GM12878 (cell line): ENCODE results near the gene TRPC6. TPM values are rescaled to one million over a fixed set of nuclear protein-coding genes. Genes with fewer than 3 reads are reported as not detected.

Experiments
- ATAC-seq: fragments of 200-7000 bp; cut with Tn5 transposase; 3 replicates; pipeline ENCODE4 v1.9.1; 2020; ENCODE audit warnings: mild to moderate bottlenecking, moderate library complexity
- BruUV-seq: library from RNA; stranded (reverse); fragments of 400-500 nt; replicated peaks from 2 replicates; lab custom pipeline; 2021; lab: Mats Ljungman, UMichigan
- CTCF ChIA-PET: fragments of 300-600 bp; sonication (Branson Sonifier 250); formaldehyde crosslinking; extraction: SDS; loops from one replicate; lab custom pipeline; 2021; ENCODE audit warnings: inconsistent platforms; lab: Yijun Ruan, JAX
- POLR2A ChIA-PET: fragments of 350-600 bp; formaldehyde crosslinking; extraction: SDS; loops from one replicate; lab custom pipeline; 2021; ENCODE audit warnings: inconsistent platforms; lab: Charles Lee
- RAD21 ChIA-PET: fragments of 300-600 bp; sonication (Branson Sonifier 250); formaldehyde crosslinking; loops from one replicate; lab custom pipeline; 2023; ENCODE audit warnings: antibody characterized with exemption; ENCODE audit not compliant: unreplicated experiment; lab: Charles Lee
- SMC1A ChIA-PET: fragments of 300-600 bp; sonication (Branson Sonifier 250); formaldehyde crosslinking; loops from one replicate; lab custom pipeline; 2023; ENCODE audit not compliant: unreplicated experiment, uncharacterized antibody; lab: Charles Lee
- DNase-seq: peaks from one replicate; pipeline ENCODE4 v3.0.0-alpha.2; 2011; ENCODE audit warnings: low read depth, low spot score
- FAIRE-seq: peaks from 3 replicates; lab custom pipeline; 2011; peaks lifted over from hg19 to GRCh38; lab: Jason Lieb, UNC
- H2AFZ ChIP-seq: 2 replicates; pipeline ENCODE4 v1.6.0; 2011; ENCODE audit warnings: low read depth, low read length, control low read depth; ENCODE audit not compliant: control insufficient read depth
- H3K27ac ChIP-seq: 2 replicates; pipeline ENCODE4 v1.5.1; 2011; ENCODE audit warnings: control low read depth; ENCODE audit not compliant: control insufficient read depth, insufficient read depth
- H3K27me3 ChIP-seq, 2 experiments: replicated peaks in 1 of 2; 2 replicates each; pipeline versions ENCODE4 v1.6.0 to v1.6.1; 2011; ENCODE audit warnings: low read length in 1 of 2; ENCODE audit not compliant: control insufficient read depth in 2 of 2, insufficient read depth in 2 of 2
- H3K36me3 ChIP-seq, 2 experiments: 2 replicates each; pipeline ENCODE4 v1.5.1; 2011; ENCODE audit warnings: low read length in 1 of 2; ENCODE audit not compliant: control insufficient read depth in 2 of 2, insufficient read depth in 2 of 2
- H3K4me1 ChIP-seq: 2 replicates; pipeline ENCODE4 v1.6.1; 2011; ENCODE audit warnings: mild to moderate bottlenecking, low read length, moderate library complexity, mixed read lengths; ENCODE audit not compliant: control insufficient read depth, insufficient read depth
- H3K4me2 ChIP-seq: 2 replicates; pipeline ENCODE4 v1.6.0; 2011; ENCODE audit warnings: control low read depth; ENCODE audit not compliant: control insufficient read depth, insufficient read depth
- H3K4me3 ChIP-seq: fragments of 200-600 bp; sonication (generic); 2 replicates; pipeline ENCODE4 v1.5.1; 2016
- H3K79me2 ChIP-seq: 2 replicates; pipeline ENCODE4 v1.6.0; 2011; ENCODE audit warnings: low read length; ENCODE audit not compliant: control insufficient read depth, insufficient read depth
- H3K9ac ChIP-seq: 2 replicates; pipeline ENCODE4 v1.8.0; 2011; ENCODE audit warnings: low read length, control low read depth, mixed read lengths; ENCODE audit not compliant: control insufficient read depth, insufficient read depth
- H3K9me3 ChIP-seq: replicated peaks from 3 replicates; pipeline ENCODE4 v1.5.1; 2011; ENCODE audit warnings: mild to moderate bottlenecking, low read length; ENCODE audit not compliant: control insufficient read depth, insufficient read depth
- H4K20me1 ChIP-seq: 2 replicates; pipeline ENCODE4 v1.6.0; 2011; ENCODE audit not compliant: control insufficient read depth, insufficient read depth
- ATF3 ChIP-seq: IDR thresholded peaks from 2 replicates; pipeline ENCODE4 v1.6.1; 2011; ENCODE audit warnings: low read depth, mild to moderate bottlenecking, low read length, moderate library complexity, borderline replicate concordance; ENCODE audit errors: extremely low read depth
- ATF7 ChIP-seq: fragments of 450-650 bp; IDR thresholded peaks from 2 replicates; pipeline ENCODE4 v1.6.1; 2016; ENCODE audit warnings: low read depth, mild to moderate bottlenecking
- CREM ChIP-seq: IDR thresholded peaks from 2 replicates; pipeline ENCODE4 v1.6.1; 2014; ENCODE audit warnings: antibody characterized with exemption, low read depth
- CTCF ChIP-seq, 3 experiments: IDR thresholded peaks in 2 of 3; conservative IDR thresholded peaks in 1 of 3; 2 replicates each; pipeline ENCODE4 v1.5.1; 2011; ENCODE audit warnings: low read depth in 3 of 3, low read length in 3 of 3, mild to moderate bottlenecking in 3 of 3, control low read depth in 2 of 3, moderate library complexity in 2 of 3, inconsistent platforms in 1 of 3, mixed read lengths in 1 of 3; ENCODE audit not compliant: control insufficient read depth in 2 of 3, insufficient read depth in 1 of 3; ENCODE audit errors: extremely low read depth in 1 of 3
- ETV6 ChIP-seq, 2 experiments: fragments of 450-650 bp in 1 of 2; IDR thresholded peaks in 1 of 2; conservative IDR thresholded peaks in 1 of 2; 2 replicates each; pipeline ENCODE4 v1.6.1; 2014; ENCODE audit warnings: antibody characterized with exemption in 1 of 2, borderline replicate concordance in 1 of 2, low read depth in 1 of 2, mild to moderate bottlenecking in 1 of 2, moderate library complexity in 1 of 2
- GABPA ChIP-seq: IDR thresholded peaks from 2 replicates; pipeline ENCODE4 v1.6.1; 2014; ENCODE audit warnings: antibody characterized with exemption, low read depth, mild to moderate bottlenecking, inconsistent platforms
- PKNOX1 ChIP-seq: fragments of 450-650 bp; IDR thresholded peaks from 2 replicates; pipeline ENCODE4 v1.6.1; 2016; ENCODE audit warnings: mild to moderate bottlenecking
- RAD21 ChIP-seq: IDR thresholded peaks from 2 replicates; pipeline ENCODE4 v1.6.1; 2011; ENCODE audit warnings: mild to moderate bottlenecking, low read depth, low read length, moderate library complexity; ENCODE audit not compliant: insufficient read depth
- SIN3A ChIP-seq: IDR thresholded peaks from 2 replicates; pipeline ENCODE4 v1.6.1; 2012; ENCODE audit warnings: low read depth, low read length, improper control_type of control experiment
- ZBTB33 ChIP-seq: fragments of 450-650 bp; IDR thresholded peaks from 2 replicates; pipeline ENCODE4 v1.6.1; 2017; ENCODE audit warnings: mild to moderate bottlenecking
- WGBS: methylation state at CpG from one replicate; pipeline ENCODE4 v1.1.6; 2016; ENCODE audit warnings: low lambda C conversion rate; ENCODE audit not compliant: insufficient replicate concordance, insufficient coverage; ENCODE audit errors: missing lambda C conversion rate; 5-methylcytosine and 5-hydroxymethylcytosine counted together
- in situ Hi-C: fragments of 300-500 bp; cut with MboI; formaldehyde crosslinking; loops from 9 replicates; pipeline ENCODE4 v1.14.3; 2018; ENCODE audit warnings: mixed read lengths
- intact Hi-C: fragments of 100-400 bp; cut with micrococcal nuclease; formaldehyde crosslinking; loops from one replicate; pipeline ENCODE4 v1.14.2; 2022; ENCODE audit not compliant: unreplicated experiment
- polyA plus RNA-seq, 11 experiments: library from polyadenylated mRNA; depleted of rRNA in 4 of 11; unstranded in 6 of 11; stranded (reverse) in 5 of 11; fragments of >200 nt; fragmentation: Nextera tagmentation in 4 of 11; fragmentation: Illumina TruSeq in 1 of 11; extraction: Ambion mirVana in 4 of 11; extraction: Trizol in 1 of 11; gene quantifications; 1 replicate in 1 of 11; 2 replicates in 10 of 11; pipeline versions ENCODE4 v1.2.1 to v1.2.3, GENCODE V29; 2011 to 2016; ENCODE audit warnings: inconsistent platforms in 2 of 11, missing spikeins in 2 of 11, low read depth in 1 of 11
- total RNA-seq, 4 experiments: library from RNA; depleted of rRNA in 3 of 4; stranded (reverse); fragments of >200 nt in 3 of 4; fragmentation: Illumina TruSeq in 1 of 4; extraction: Trizol in 1 of 4; gene quantifications; 2 replicates each; pipeline versions ENCODE4 v1.2.1 to v1.2.3, GENCODE V29; 2013 to 2021

TRPC6 gene
- total and polyA plus RNA-seq, 10 of the 15 experiments (the other 5 are each of a cell fraction or from before 2014, with no cell fraction given): not detected

- no peak for TF ChIP-seq ATF7
- TF ChIP-seq SIN3A: no peak
- TF ChIP-seq GABPA: no peak
- no peak for TF ChIP-seq ZBTB33
- TF ChIP-seq ATF3: no peak
- no peak for TF ChIP-seq PKNOX1
- no peak for TF ChIP-seq ETV6 (conservative IDR thresholded peaks at IDR 0.05 in 1 of 2, IDR thresholded peaks at IDR 0.05 in 1 of 2; ENCODE audit: borderline replicate concordance in 1 of 2, low read depth in 1 of 2)
- peak; percentile 59 for TF ChIP-seq RAD21
- TF ChIP-seq CREM: no peak
- peak; percentile 53 to 68 (median 66) for TF ChIP-seq CTCF (IDR thresholded peaks at IDR 0.05 in 2 of 3, conservative IDR thresholded peaks at IDR 0.05 in 1 of 3; ENCODE audit: control insufficient read depth in 2 of 3, extremely low read depth in 1 of 3, insufficient read depth in 1 of 3, low read depth in 3 of 3, low read length in 3 of 3)
Measured at GRCh38 chr11:101436511-101437142, 147.2 kb downstream of the TRPC6 start.

More at GRCh38 chr11:101436511-101437142, 147.2 kb downstream of the TRPC6 start:
- no peaks in the 10 kb centered on the region for H4K20me1 ChIP-seq
- no peak overlapping the region for H2AFZ ChIP-seq
- H3K9me3 ChIP-seq: no peaks in the 10 kb centered on the region
- RAD21 ChIA-PET: interaction anchor here (0.6 kb wide), 1 partner anchor 1230 kb away, joined by 4 read pairs; no protein-coding TSS in a partner anchor
- in situ Hi-C loops: no loop called here
- SMC1A ChIA-PET: interaction anchor here (1.1 to 1.3 kb wide), 2 partner anchors 8 to 30 kb away, joined by 3 to 4 read pairs; no protein-coding TSS in a partner anchor
- no peak for DNase-seq
- FAIRE-seq: peak; percentile 61
- H3K4me3 ChIP-seq: no peak overlapping the region
- no peaks in the 10 kb centered on the region for H3K27me3 ChIP-seq
- no peaks in the 10 kb centered on the region for H3K79me2 ChIP-seq
- H3K27ac ChIP-seq: no peak overlapping the region
- H3K4me2 ChIP-seq: no peak overlapping the region
- 23% methylated on average over 3 of the region's 3 CpGs for WGBS
- H3K9ac ChIP-seq: no peak overlapping the region
- CTCF ChIA-PET: interaction anchor here (0.7 to 2.8 kb wide), 8 partner anchors 11 to 1749 kb away, joined by 3 to 9 read pairs (median 3); no protein-coding TSS in a partner anchor
- ATAC-seq: peak; percentile 65
- intact Hi-C loops: loop anchor here (5.0 to 10.0 kb wide), 2 partner anchors 452 to 571 kb away; no protein-coding TSS in a partner anchor
- no TSS peak for BruUV-seq
- POLR2A ChIA-PET: interaction anchor here (0.6 kb wide), 1 partner anchor 864 kb away, joined by 4 read pairs; no protein-coding TSS in a partner anchor
- H3K4me1 ChIP-seq: no peaks in the 10 kb centered on the region
- no peaks in the 10 kb centered on the region for H3K36me3 ChIP-seq
